Measurements from ENCODE around the gene IL25.

The IL25 gene

DNA sequence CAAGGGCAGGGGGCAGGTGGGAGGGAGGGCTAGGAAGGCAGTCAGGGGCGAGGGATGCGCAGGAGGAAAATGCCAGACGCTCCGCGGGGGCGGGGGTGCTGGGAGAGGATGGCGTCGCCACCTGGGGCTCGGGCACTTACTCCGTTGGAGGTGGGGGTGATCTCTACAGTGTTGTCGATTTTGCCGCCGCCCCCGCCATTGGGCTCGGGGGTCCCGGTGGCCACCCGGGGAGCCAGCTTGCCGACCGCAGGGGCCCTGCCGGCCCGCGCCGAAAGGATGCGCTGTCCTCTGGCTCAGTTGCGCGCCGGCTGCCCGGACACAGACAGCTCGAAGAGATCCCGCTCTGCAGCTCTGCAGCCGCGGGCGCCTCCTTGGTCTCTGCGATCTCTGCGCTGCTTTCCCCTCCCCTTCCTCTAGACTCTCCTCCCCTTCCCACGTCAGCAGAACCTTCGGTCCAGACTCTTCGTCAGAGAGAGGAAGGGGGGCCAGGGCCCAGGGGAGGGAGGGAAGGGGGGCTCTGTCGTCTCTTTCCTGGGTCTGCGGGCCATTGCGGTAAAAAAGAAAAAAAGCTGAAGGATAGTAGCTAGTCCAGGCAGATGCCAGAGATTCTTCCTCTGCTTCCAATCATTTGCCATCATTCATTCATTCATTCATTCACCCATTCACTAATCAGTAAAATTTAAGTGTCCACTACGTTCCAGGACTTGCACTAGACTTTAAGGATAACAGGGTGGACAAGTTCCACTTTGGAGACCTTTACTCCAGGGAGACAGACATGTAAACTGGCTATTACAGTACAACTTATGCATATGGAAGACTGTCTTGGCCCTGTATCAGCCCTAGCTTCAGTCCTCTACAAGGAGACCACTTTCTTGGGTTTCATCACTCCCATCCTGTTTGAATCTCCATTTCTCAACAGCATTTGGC lies 19.8 kb upstream of the IL25 start, which contains the start of gene SLC22A17:
Gene SLC22A17 (minus strand): TSS at position 382 of the 927 bp plus-strand sequence.
- peak; percentile 55 for DNase-seq (ENCODE audit: low spot score)
- H3K27ac ChIP-seq = peak within 1 kb of the TSS; percentile 24; the same call in 1 of the 2 replicates
- TF ChIP-seq CTCF (conservative IDR thresholded peaks at IDR 0.05; ENCODE audit: low read depth) = no peak; the same call in 1 of the 2 replicates
- POLR2A ChIA-PET (ENCODE audit: low non-redundant PET) = no interaction called here
- CTCF ChIA-PET = interaction anchor here (0.6 to 1.1 kb wide), 4 partner anchors 13 to 236 kb away, joined by 3 to 4 read pairs (median 4); no protein-coding TSS in a partner anchor

GRCh38 chr14:23353433-23353780 lies 19.2 kb upstream of the IL25 start:
- no peak for DNase-seq (ENCODE audit: low spot score)
- POLR2A ChIA-PET (ENCODE audit: low non-redundant PET) = no interaction called here
- H3K27ac ChIP-seq = no peak overlapping the region
- no peak for TF ChIP-seq CTCF (conservative IDR thresholded peaks at IDR 0.05; ENCODE audit: low read depth)
- CTCF ChIA-PET = interaction anchor here (0.6 to 1.5 kb wide), 4 partner anchors 13 to 186 kb away, joined by 4 to 8 read pairs (median 4); no protein-coding TSS in a partner anchor

- CTCF ChIA-PET = interaction anchor here (1.5 kb wide), 1 partner anchor 30 kb away, joined by 5 read pairs; no protein-coding TSS in a partner anchor
Measured at GRCh38 chr14:23354990-23355389, 17.6 kb upstream of the IL25 start.

DNA sequence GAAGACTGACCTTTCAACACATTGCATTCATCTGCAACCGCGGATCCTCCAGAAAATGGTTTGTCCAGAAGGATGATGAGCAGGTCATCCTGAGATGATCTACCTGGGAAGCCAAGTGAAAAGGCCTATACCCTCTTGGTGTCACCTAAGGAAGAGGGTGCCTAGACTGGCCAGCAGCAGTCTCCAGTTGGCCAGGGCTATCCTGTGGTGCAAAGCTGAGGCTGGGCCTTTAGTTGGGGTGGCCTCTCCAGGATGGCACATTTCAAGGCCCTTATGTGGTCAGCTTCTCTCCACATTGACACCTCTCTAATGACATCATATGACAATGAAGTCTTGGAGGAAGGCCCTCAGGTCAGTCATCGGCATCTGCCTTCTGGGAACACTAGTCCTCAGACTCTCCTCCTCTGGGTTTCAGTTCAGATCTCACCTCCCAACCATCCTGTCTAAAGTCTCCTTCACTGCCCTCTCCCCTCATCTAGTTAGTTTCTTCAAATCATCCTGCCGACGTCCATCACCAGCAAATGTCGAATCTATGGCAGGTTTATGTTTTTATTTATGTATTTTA lies 16.7 kb upstream of the IL25 start:
- no peak for TF ChIP-seq CTCF (conservative IDR thresholded peaks at IDR 0.05; ENCODE audit: low read depth)
- no peak overlapping the region for H3K27ac ChIP-seq
- DNase-seq (ENCODE audit: low spot score) = no peak
- CTCF ChIA-PET = no interaction called here
- POLR2A ChIA-PET (ENCODE audit: low non-redundant PET) = no interaction called here

More at GRCh38 chr14:23354990-23355389, 17.6 kb upstream of the IL25 start:
- no peak overlapping the region for H3K27ac ChIP-seq
- no peak for DNase-seq (ENCODE audit: low spot score)
- POLR2A ChIA-PET (ENCODE audit: low non-redundant PET) = no interaction called here
- TF ChIP-seq CTCF (conservative IDR thresholded peaks at IDR 0.05; ENCODE audit: low read depth) = no peak

DNA sequence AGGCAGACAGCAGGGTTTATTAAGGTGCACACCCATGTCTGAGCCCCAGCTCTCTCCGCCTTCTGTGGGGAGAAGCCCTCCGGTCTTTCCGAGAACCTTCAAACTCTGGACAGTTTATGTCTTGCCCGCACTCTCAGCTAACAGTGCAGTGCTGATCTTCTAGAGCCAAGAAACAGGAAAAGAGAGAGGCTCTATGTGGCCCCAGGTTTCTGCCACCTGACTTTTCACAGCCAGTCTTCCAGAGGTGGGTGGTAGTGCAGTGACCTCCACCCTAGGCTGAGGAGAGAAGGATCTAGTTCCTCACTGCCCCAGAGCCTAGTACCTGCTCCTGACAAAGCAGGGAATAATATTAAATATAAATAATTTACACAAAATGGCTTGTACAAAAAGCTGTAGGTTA lies 15.9 kb upstream of the IL25 start:
- POLR2A ChIA-PET (ENCODE audit: low non-redundant PET) = interaction anchor here (0.5 kb wide), 1 partner anchor 13 kb away, joined by 5 read pairs; no protein-coding TSS in a partner anchor
- no peak for DNase-seq (ENCODE audit: low spot score)

More for the DNA sequence above, 15.9 kb upstream of the IL25 start:
- CTCF ChIA-PET = no interaction called here
- H3K27ac ChIP-seq = peak overlapping the region; percentile 30; the same call in 1 of the 2 replicates
- TF ChIP-seq CTCF (conservative IDR thresholded peaks at IDR 0.05; ENCODE audit: low read depth) = no peak

Data from RWPE1 (cell line).